ENCODE measurements around the gene ELOVL5. TPM values are rescaled to one million over a fixed set of nuclear protein-coding genes. Genes with fewer than 3 reads are reported as not detected.
A peak's percentile ranks its signal among the peaks of the same experiment; 100 is the strongest.

Gene ELOVL5
- total RNA-seq, 2 donors from 2014 or later, result 103 to 108 TPM

- H3K36me3 Mint-ChIP-seq (ENCODE audit: low read depth), result peaks cover 18% of the 10 kb centered on the region
- H3K4me1 Mint-ChIP-seq, result peaks cover 29% of the 10 kb centered on the region
Observed at GRCh38 chr6:53302678-53303360, 45.9 kb downstream of the ELOVL5 start.

GRCh38 chr6:53301801-53302537 lies 46.8 kb downstream of the ELOVL5 start:
- H3K4me1 ChIP-seq (ENCODE audit: control insufficient read depth, insufficient read depth, low read length), result peaks cover 5% of the 10 kb centered on the region
- peaks cover 7% of the 10 kb centered on the region for H3K9me3 ChIP-seq (ENCODE audit: control insufficient read depth, low read length)
- peaks cover 15% of the 10 kb centered on the region for H3K36me3 Mint-ChIP-seq (ENCODE audit: low read depth)
- peaks cover 18% of the 10 kb centered on the region for H3K9me3 Mint-ChIP-seq
- no peak overlapping the region for H3K4me3 ChIP-seq (ENCODE audit: low read length)
- H3K27me3 ChIP-seq (ENCODE audit: control insufficient read depth, insufficient read depth, low read length, poor library complexity, severe bottlenecking), result no peaks in the 10 kb centered on the region
- peak overlapping the region; percentile 41 for H3K27ac ChIP-seq (ENCODE audit: low read depth, low read length)
- 82 to 92% methylated on average over 2 to 7 of the region's 7 CpGs for WGBS, 2 experiments (ENCODE audit: insufficient coverage in 1 of 2, insufficient read length in 1 of 2)
- peak overlapping the region; percentile 66 for H3K27ac Mint-ChIP-seq
- no peak for DNase-seq
- no peak for TF ChIP-seq CTCF (conservative IDR thresholded peaks at IDR 0.05)
- H3K4me3 Mint-ChIP-seq, result no peak overlapping the region
- no peak overlapping the region for H3K9ac ChIP-seq (ENCODE audit: extremely low read depth, low read length, poor library complexity, severe bottlenecking)
- no peaks in the 10 kb centered on the region for H3K27me3 Mint-ChIP-seq (ENCODE audit: insufficient read depth)
- H3K36me3 ChIP-seq (ENCODE audit: control insufficient read depth, insufficient read depth, low read length), result no peaks in the 10 kb centered on the region
- H3K4me1 Mint-ChIP-seq, result peaks cover 29% of the 10 kb centered on the region

More at GRCh38 chr6:53302678-53303360, 45.9 kb downstream of the ELOVL5 start:
- Histone ChIP-seq H3K27ac (ENCODE audit: low read depth, low read length) (peak overlapping the region; percentile 6), H3K27me3 (ENCODE audit: control insufficient read depth, insufficient read depth, low read length, poor library complexity, severe bottlenecking) (no peaks in the 10 kb centered on the region), H3K36me3 (ENCODE audit: control insufficient read depth, insufficient read depth, low read length) (no peaks in the 10 kb centered on the region), H3K9me3 (ENCODE audit: control insufficient read depth, low read length) (peaks cover 15% of the 10 kb centered on the region), H3K4me1 (ENCODE audit: control insufficient read depth, insufficient read depth, low read length) (no peaks in the 10 kb centered on the region), H3K9ac (ENCODE audit: extremely low read depth, low read length, poor library complexity, severe bottlenecking) (no peak overlapping the region), H3K4me3 (ENCODE audit: low read length) (no peak overlapping the region)
- H3K27me3 Mint-ChIP-seq (ENCODE audit: insufficient read depth), result no peaks in the 10 kb centered on the region
- no peak for DNase-seq
- no peak for TF ChIP-seq CTCF (conservative IDR thresholded peaks at IDR 0.05)
- 46 to 60% methylated on average over 4 to 6 of the region's 6 CpGs for WGBS, 2 experiments (ENCODE audit: insufficient coverage in 1 of 2, insufficient read length in 1 of 2)
- peaks cover 22% of the 10 kb centered on the region for H3K9me3 Mint-ChIP-seq
- peak overlapping the region; percentile 3 for H3K27ac Mint-ChIP-seq
- no peak overlapping the region for H3K4me3 Mint-ChIP-seq

GRCh38 chr6:53300656-53301551 lies 47.8 kb downstream of the ELOVL5 start:
- no peak overlapping the region for H3K4me3 Mint-ChIP-seq
- H3K36me3 ChIP-seq (ENCODE audit: control insufficient read depth, insufficient read depth, low read length), result no peaks in the 10 kb centered on the region
- H3K4me1 ChIP-seq (ENCODE audit: control insufficient read depth, insufficient read depth, low read length), result peaks cover 8% of the 10 kb centered on the region
- peak overlapping the region; percentile 41 for H3K27ac ChIP-seq (ENCODE audit: low read depth, low read length)
- no peak for TF ChIP-seq CTCF (conservative IDR thresholded peaks at IDR 0.05)
- peaks cover 10% of the 10 kb centered on the region for H3K9me3 Mint-ChIP-seq
- H3K27me3 Mint-ChIP-seq (ENCODE audit: insufficient read depth), result no peaks in the 10 kb centered on the region
- whole genome bisulfite sequencing, 2 experiments (ENCODE audit: insufficient coverage in 1 of 2, insufficient read length in 1 of 2), result 85 to 91% methylated on average over 5 to 9 of the region's 9 CpGs
- H3K9ac ChIP-seq (ENCODE audit: extremely low read depth, low read length, poor library complexity, severe bottlenecking), result no peak overlapping the region
- H3K27ac Mint-ChIP-seq, result peak overlapping the region; percentile 24
- H3K4me1 Mint-ChIP-seq, result peaks cover 30% of the 10 kb centered on the region
- peaks cover 8% of the 10 kb centered on the region for H3K36me3 Mint-ChIP-seq (ENCODE audit: low read depth)
- no peaks in the 10 kb centered on the region for H3K27me3 ChIP-seq (ENCODE audit: control insufficient read depth, insufficient read depth, low read length, poor library complexity, severe bottlenecking)
- no peak overlapping the region for H3K4me3 ChIP-seq (ENCODE audit: low read length)
- no peak for DNase-seq
- no peaks in the 10 kb centered on the region for H3K9me3 ChIP-seq (ENCODE audit: control insufficient read depth, low read length)
